GM19467 (cell line): ENCODE data around the gene GSK3B.
"Not testable (repeated sequence)": the region's sequence is repeated elsewhere in the genome, so short reads cannot be mapped to it uniquely, and the experiment has no call there.

Experiments
- ATAC-seq: cut with Tn5 transposase; IDR thresholded peaks from one replicate; pipeline ENCODE4 v1.9.1; 2021; ENCODE audit warnings: mild to moderate bottlenecking, moderate library complexity; ENCODE audit not compliant: unreplicated experiment

The GSK3B gene

DNA sequence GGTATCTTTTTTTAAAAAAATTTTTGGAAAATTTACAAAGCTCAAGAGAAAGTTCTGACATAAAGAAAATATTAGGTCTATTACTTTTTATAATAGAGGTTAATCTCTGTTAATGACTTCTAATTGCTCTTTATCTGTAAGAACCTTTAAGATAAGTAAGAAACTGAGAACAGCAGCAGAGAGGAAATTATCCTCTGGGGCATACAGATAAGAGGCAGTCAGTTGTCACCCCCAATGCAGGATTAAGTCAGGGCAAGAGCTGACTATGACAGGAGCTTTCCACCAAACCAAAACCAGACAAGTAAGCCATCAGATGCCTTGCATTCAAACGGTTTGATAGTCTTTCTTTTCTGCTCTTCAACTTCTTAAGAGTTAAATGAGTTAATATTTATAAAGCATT lies 149.0 kb downstream of the GSK3B start:
- no peak for ATAC-seq

DNA sequence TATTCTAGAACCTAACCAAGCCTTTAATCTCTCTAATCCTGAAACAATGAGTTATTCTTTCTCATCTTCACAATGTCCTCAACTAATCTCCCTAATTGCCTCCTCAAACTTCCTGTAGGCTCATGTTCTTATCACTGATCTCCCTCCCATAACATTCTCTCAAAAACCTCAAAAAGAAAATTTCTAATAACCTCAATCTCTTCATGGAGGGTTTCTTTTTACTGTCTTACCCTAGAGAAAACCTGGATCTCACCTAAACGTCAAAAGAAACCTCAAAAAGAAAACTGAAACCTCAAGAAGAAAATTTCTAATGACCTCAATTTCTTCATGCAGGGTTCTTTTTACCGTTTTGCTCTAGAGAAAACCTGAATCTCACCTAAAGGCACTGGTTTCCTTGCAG lies 150.2 kb downstream of the GSK3B start:
- peak; percentile 50 for ATAC-seq

DNA sequence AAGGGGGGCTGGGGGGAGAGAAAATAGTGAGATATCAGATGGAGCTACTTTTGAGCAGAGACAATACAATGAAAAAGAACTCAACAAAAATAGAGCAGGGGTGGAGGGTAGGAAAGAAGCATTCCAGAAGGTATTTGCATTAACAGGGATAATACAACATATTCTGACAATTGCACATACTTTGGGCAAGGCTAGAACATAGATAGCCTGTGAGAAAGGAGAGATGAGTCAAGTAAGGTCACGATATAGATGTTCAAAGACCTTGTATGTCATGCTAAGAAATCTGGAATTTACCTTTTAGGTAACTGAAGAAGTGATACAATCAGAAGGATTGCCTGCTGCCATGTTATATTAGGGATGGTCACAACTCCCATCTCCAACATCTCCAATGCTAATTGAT lies 155.2 kb downstream of the GSK3B start:
- no peak for ATAC-seq

DNA sequence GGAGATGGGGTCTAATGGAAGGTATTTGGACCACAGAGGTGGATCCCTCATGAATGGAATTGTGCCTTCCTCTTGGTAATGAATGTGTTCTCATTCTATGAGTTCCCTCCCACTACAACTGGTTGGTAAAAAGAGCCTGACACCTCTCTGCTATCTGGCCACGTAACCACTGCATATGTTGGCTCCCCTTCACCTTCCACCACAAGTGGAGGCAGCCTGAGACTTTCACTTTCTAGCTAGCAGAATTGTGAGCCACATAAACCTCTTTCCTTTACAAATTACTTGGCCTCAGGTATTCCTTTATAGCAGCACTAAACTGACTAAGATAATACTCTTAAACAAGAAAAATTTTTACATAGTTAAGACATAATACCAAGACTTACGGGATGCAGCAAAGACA lies 157.0 kb downstream of the GSK3B start:
- peak; percentile 97 for ATAC-seq

DNA sequence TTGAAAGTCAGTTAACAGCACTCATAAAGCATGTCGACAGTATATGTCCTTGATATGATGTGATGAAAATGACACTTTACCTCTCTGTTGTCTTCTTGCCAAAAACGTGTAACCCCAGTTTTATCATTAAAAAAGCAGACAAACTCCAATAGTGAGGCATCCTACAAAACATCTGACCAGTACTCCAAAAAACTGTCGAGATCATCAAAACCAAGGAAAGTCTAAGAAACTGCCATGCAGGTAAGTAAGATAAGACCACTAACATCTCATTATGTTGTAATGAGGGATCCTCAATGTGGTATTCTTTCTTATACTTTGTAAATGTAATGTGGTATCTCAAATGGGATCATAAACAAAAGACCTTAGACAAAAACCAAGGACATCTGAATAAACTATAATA lies 160.0 kb downstream of the GSK3B start:
- ATAC-seq, result no peak

DNA sequence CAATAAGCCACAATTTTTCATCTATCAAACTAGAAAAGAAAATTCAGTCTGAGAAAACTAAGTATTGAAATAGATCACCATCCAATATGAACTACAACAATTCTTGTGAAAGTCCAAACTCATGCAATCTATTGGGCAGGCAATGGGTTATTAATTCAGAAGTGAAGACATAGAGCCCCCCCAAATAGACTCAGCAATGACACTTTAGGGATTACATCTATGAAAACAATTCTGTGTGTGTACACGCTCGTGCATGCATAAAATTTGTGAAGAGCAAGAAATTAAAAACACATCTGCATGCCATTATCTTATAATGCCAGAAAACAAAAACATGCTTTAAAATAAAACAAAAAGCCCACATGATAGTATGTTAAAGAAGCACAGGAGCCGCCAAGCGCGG lies 161.0 kb downstream of the GSK3B start:
- ATAC-seq, result no peak

DNA sequence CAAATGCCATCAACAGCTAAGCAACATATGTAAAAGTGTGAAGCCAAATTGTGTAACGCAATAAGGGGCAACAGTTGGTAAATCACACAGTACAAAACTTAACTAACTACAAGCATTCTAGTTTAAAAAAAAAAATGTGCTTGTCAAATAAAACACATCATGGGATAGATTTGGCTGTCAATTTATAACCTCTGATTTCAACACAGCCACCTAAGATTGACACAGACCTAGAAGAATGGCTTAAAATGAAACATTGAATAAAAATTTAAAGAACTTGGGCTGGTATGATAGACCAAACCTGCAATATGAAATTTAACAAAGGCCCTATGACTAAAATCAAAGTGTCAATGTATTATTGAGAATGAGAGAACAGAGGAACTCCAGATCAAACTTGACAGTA lies 164.0 kb downstream of the GSK3B start:
- ATAC-seq, result no peak

DNA sequence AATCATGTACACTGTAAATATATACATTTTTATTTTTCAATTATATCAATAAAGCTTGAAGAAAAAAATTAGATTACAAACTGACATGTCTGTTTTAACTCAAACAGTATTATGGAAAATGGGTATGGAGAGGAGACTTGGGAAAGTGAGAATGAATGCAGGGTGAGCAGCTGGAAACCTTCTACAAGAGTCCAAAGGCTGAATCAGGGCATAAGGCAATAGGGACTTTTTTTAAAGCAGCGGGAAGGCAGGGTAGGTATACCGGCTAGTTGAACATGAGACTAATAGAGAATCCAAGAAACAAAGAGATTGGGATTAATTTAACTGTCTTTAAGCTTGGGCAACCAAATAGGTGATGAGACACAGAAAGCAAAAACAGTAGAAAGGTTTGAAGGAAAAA lies 167.1 kb downstream of the GSK3B start:
- no peak for ATAC-seq

DNA sequence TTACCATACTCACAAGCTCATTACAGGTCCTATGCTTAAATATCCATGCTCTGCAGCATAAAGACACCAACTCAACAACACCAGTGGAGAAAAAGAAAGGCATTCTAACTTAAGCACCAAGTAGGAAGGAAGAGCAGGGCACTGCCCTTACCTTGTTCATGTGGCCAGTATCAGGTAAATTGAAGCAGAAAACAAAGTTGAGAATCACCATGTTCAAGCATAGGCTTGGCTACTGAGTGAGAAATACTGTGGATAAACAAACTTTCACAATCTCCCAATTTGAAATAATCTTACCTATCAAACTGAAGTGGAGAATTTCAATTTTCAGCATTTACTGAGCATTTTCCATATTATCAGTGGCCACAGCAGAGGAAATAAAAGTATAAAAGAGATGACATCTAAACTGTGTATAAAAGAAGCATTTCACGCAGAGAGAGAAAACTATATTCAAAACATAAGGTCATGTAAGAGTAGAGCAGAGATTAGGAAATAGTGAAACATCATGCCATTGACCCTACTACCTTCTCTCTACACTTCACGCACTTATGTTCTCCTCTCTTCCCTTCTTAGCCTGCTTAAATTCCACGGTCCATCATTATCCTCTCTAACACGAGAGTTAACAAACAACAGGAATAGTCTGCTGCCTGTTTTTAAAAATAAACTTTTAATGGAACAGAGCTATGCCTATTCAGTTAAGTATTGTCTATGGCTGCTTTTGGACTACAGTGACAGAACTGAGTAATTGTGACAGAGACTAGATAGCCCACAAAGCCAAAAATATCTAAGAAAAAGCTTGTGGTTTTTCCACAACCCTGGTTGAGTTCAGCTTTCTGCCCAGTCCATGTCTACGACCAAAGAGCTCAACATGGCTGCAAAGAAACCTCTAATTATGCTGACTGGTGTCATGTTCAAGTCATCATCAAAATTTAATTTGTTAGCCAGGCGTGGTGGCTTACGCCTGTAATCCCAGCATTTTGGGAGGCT lies 169.8 kb downstream of the GSK3B start:
- ATAC-seq, result no peak

DNA sequence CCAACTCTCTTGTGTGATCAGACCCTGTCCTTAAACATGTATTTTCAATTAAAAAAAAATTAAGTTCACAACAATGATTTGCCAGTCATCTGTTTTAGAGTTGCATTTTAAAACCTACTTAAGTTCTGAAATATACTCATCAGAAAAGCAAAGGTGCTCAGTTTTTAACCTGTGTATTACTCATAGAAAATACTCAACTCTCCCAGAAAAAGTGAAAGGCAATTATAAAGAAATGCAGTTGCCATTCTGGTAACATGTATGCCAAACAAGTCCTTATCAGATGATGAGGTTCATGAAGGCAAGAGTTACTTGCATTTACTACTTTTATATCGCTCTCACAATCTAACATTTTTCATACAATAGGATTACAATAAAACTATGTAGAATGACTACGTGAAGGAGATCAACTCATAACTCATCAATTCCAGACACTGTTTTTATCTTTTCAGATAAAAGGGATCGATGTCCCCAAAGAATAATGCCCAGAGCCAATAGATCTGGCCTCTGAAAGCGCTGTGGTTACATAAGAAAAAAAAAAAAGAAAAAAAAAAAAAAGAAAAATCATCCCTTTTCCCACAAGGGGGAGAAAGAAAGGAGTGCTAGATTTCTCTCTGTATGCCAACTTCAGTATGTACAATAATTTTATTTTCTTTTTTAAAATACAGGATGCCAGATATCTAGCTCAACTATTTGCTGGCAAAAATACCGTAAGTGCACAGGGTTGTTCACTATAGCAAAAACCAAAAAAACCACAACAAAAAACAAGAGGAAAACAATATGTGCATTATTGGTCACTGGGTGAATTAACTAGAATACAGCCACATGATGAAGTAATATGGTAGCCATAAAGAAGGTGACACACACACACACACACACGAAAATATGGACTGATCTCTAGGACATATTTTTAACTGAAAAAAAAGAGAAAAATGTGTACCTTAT lies 175.0 kb downstream of the GSK3B start:
- no peak for ATAC-seq

DNA sequence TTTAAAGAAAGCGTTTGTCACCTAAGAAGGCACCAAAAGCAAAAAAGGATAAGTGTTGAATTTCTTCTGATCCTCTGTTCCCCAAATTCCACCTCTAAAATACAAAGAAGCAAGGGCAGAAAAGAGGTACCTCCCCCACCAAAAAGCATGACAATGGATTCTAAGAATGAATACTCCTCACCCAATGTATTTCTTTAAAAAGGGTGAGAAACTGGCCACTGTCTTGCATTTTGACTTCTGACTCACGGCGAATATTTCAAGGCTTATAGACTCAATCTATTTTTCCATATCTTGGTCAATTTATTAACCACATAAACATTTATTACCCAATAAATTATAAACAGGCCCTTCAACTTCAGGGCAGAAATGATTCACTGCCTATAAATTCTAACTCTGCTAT lies 181.2 kb downstream of the GSK3B start:
- ATAC-seq, result no peak

DNA sequence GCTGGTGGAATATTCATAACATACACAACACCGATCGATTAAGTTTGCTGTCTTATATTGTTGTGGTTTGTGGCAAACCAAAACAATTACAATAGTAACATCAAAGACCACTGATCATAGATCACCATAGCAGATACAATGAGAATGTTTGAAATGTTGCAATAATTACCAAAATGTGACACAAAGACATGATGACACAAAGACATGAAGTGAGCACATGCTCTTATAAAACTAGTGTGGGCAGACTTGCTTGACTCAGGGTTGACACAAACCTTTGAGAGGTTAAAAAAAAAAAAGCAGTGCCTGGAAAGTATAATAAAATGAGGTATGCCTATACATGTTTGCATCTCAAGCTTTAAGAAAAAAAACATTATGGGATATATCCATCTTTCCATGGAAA lies 182.0 kb downstream of the GSK3B start:
- ATAC-seq, result no peak

DNA sequence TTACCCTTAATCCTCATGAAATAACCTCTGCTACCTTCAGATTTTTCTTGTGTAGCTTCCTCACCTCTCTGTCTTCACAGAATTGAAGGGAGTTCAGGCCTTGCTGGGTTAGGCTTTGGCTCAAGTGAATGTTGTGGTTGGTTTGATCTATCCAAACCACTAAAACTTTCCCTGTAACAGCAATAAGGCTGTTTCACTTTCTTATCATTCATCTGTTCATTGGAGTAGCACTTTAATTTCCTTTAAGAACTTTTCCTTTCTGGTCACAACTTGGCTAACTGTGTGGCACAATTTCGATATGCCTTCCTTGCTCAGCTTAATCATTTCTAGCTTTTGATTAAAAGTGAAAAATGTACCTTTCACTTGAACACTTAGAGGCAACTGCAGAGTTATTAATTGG lies 182.5 kb downstream of the GSK3B start:
- no peak for ATAC-seq

DNA sequence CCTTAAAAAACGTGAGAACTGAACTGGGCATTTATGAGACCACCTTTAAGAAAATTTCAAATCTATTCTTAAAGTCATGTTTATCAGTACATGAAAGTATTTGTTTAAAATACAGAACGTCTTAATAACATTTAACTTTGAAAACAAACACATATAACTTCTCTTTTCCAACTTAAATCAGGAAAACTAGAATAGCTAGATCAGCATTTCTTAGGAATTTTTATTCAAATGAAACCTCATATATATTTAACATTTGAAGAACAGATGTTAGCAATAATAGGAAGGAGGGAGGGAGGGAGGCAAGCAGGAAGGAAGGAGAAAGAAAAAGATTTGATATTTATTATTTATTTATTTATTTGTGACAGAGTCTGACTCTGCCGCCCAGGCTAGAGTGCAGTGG lies 192.2 kb downstream of the GSK3B start:
- ATAC-seq, result no peak

DNA sequence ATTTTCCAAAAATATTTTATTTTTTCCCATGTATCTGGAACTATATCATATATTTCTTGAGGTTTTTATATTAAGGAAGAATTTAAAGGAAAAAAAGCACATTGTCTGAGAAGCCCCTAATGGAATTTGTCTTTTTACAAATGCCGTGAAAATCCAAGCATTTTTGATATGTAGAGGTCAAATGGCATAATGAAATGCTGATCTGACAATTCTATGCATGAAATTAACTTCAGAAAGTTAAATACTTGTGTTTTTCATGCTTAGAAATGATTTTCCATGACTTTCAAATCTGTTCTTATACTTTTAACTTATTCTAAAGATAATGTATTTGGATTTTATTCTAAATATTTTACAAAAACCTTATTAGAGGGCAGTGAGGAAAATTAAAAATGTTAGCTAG lies 193.1 kb downstream of the GSK3B start:
- ATAC-seq, result no peak

DNA sequence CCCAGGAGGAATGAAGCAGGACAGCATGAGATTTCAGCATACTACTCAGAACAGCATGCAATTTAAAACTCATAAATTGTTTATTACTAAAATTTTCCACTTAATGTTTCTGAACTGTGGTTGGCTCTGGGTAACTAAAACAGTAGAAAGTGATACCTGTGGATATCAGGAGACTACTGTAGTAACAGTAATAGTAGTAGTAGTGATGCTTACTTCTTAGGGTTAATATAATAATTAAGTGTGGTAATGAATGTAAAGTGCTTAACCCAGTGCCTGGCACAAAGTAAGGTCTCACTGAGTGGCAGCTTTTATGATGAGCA lies 195.1 kb downstream of the GSK3B start:
- ATAC-seq, result no peak

DNA sequence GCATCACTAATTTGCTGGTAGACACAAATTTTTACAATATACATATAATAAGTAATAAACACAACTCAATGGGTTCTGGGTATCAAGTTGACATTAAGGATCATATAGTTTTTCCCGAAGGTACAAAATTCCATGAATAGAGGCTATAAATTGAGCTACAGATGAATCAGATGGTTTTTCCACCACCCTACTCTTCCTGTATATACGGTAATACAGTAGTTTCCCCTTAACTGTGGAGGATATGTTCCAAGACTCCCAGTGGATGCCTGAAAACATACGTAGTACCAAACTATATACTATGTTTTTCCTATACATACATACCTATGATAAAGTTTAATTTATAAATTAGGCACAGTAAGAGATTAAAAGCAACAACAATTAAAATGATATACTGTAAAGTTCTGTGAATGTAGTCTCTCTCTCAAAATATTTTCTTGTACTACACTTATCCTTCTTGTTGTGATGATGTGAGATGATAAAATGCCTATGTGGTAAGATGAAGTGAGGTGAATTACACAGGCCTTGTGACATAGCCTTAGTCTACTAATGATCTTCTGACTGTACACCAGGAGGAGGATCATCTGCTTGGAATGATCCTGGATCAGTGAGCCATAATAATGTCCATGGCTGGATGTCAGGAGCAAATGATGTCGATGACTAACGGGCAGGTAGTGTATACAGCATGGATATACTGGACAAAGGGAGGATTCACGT lies 195.6 kb downstream of the GSK3B start:
- ATAC-seq, result no peak

DNA sequence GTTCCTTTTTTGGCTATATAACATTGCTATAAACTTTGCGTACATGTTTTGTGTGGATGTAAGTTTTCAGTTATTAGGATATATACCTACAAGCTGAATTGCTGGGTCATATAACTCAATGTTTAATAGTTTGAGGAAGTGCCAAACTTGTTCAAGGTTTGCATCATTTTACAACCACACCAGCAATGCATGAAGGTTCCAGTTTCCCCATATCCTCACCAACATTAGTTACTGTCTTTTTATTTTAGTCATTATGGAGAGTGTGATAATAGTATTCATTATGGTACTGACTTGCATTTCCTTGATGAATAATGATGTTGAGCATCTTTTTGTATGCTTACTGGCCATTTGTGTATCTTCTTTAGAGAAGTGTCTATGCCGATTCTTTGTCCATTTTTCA lies 200.1 kb downstream of the GSK3B start:
- no peak for ATAC-seq

DNA sequence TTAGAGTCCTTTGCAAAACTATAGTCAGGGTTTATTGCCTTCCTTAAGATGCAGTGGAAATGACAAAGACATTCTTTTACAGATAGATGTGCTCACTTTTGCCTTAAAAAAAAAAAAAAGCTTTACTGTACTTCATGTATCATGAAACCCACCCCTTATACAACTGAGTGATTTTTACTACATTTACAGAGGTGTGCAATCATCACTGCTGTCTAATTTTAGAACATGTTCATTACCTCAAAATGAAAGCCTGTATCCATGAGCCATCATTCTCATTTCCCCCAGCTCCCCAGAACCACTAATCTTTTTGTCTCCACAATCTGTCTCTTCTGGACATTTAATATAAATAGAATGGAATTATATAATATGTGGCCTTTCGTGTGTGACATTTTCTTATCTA lies 200.5 kb downstream of the GSK3B start:
- no peak for ATAC-seq

DNA sequence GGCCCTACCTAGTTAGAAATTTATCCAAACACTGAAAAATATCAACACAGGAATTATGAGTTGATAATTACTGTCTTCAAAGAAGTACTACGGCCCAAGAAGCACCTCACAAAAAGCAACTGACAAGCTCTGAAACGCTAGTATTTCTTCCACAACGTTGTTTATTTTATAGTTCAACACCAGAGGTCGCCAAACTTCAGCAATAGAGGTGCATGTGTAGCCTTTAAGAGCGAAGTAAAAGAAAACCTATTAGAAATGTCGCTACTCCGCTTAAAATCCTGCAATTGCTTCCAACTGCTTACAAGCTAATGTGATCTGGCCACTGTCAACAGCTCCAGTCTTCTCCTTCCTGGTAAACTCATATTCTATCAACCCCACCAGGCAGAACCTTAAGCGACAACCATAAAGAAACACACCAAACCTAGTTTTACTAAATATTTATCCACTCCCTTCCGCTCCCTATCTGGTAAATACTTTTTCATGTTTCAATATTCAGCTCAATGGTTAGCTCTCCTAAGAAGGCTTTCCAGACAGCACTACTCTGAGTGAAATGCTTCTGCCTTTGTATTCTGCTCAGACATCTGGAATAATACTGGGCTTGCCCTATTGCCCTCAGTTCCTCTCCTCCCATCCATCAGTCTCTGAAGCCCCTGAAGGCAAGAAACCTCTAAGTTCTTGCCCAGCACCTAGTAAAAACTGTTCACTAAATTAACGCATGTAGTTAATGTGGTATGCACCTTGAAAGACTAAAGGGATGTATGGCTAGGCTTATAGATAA lies 202.1 kb downstream of the GSK3B start:
- ATAC-seq, result no peak

DNA sequence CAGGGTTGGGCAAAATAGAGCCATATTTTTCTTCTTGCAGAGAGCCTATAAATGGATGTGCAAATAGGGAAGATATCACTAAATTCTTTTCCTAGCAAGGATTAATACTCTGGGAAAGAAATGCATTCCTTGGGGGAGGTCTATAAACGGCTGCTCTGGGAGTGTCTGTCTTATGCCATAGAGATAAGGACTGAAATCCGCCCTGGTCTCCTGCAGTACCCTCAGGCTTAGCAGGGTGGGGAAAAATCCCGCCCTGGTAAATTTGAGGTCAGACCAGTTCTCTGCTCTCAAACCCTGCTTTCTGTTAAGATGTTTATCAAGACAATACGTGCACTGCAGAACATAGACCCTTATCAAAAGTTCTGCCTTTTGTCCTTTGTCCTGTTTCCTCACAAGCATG lies 205.6 kb downstream of the GSK3B start:
- not testable (repeated sequence) for ATAC-seq
